Measurements from ENCODE around the gene STXBP6.

DNA sequence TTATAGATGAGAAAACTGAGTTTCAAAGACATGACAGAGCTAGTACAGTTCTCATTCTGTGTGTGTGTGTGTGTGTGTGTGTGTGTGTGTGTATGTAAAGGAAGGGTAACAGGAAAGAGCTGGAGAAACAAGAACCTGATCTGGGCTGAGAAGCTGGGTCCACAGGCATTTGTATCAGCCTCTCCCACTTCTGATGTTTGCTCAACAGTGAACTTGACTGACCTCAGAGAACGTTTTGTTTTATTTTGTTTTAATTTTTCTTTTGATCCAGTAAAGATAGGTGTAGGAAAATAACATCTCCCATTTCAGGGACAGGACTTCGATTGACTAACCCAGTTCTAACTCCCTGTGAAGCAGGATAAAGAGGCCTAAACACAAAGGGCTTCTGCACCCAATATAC, 85.4 kb downstream of the STXBP6 start:
- TF ChIP-seq CHD2 (IDR thresholded peaks at IDR 0.05; ENCODE audit: low read depth, low read length): no peak
- no peak for TF ChIP-seq POLR2A (IDR thresholded peaks at IDR 0.05; ENCODE audit: insufficient read depth in 1 of 2, low read depth in 2 of 2, low read length in 2 of 2)
- TF ChIP-seq KDM1A (CRISPR knock-in tag; IDR thresholded peaks at IDR 0.05): no peak
- TF ChIP-seq, protein P1, sequence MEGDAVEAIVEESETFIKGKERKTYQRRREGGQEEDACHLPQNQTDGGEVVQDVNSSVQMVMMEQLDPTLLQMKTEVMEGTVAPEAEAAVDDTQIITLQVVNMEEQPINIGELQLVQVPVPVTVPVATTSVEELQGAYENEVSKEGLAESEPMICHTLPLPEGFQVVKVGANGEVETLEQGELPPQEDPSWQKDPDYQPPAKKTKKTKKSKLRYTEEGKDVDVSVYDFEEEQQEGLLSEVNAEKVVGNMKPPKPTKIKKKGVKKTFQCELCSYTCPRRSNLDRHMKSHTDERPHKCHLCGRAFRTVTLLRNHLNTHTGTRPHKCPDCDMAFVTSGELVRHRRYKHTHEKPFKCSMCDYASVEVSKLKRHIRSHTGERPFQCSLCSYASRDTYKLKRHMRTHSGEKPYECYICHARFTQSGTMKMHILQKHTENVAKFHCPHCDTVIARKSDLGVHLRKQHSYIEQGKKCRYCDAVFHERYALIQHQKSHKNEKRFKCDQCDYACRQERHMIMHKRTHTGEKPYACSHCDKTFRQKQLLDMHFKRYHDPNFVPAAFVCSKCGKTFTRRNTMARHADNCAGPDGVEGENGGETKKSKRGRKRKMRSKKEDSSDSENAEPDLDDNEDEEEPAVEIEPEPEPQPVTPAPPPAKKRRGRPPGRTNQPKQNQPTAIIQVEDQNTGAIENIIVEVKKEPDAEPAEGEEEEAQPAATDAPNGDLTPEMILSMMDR (CRISPR knock-in tag; IDR thresholded peaks at IDR 0.05): no peak
- no peak for TF ChIP-seq ZNF383 (CRISPR knock-in tag; IDR thresholded peaks at IDR 0.05; ENCODE audit: borderline replicate concordance)
- no peak for TF ChIP-seq ZNF121 (CRISPR knock-in tag; IDR thresholded peaks at IDR 0.05)
- TF ChIP-seq MEIS2 (CRISPR knock-in tag; IDR thresholded peaks at IDR 0.05): no peak
- TF ChIP-seq TAF1 (CRISPR knock-in tag; IDR thresholded peaks at IDR 0.05): no peak
- TF ChIP-seq NPAS2 (CRISPR knock-in tag; IDR thresholded peaks at IDR 0.05; ENCODE audit: borderline replicate concordance): no peak
- no peak for TF ChIP-seq SMAD3 (CRISPR knock-in tag; IDR thresholded peaks at IDR 0.05)
- TF ChIP-seq, protein P2, sequence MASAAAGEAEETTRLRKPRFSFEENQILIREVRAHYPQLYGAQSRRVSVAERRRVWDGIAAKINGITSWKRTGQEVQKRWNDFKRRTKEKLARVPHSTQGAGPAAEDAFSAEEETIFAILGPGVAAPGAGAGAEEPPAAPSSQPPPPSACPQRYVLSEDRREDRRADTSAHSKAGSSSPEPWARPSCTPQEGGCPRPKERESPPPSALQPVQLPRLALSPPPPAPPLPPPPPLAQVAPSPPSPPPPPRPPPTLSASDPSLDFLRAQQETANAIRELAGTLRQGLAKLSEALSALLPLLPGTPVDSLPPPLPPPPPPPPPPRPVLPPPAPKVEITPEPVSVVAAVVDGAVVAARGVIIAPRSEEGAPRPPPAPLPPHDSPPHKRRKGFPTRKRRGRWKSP (CRISPR knock-in tag; IDR thresholded peaks at IDR 0.05): no peak

Data from HepG2 (cell line).